Islet precursor cell (in vitro differentiated cells): Measurements from ENCODE around the gene CHD3.

Source experiments
- DNase-seq: peaks from one replicate; pipeline ENCODE4 v3.0.0-alpha.2; 2018

Gene CHD3

DNA sequence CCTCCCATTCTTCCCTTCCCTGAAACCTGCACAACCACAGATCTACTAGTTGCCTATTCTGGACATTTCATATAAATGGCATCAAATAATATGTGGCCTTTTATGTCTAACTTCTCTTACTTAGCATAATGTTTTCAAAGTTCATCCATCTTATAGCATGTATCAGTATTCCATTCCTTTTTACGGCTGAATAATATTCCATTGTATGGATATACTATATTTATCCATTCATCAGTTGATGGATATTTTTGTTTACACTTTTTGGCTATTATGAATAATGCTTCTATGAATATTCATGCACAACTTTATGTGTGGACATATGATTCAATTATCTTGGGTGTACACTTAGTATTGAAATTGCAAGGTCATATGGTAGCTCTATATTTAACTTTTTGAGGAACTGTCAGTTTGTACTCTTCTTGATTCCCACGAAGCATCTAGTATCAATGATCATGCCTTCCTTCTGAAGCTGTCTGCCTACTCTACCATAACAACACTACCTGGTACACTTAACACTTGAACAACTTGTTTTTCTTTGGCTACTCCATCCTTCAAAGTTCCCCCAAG is 12.7 kb upstream of the CHD3 start:
- no peak for DNase-seq

DNA sequence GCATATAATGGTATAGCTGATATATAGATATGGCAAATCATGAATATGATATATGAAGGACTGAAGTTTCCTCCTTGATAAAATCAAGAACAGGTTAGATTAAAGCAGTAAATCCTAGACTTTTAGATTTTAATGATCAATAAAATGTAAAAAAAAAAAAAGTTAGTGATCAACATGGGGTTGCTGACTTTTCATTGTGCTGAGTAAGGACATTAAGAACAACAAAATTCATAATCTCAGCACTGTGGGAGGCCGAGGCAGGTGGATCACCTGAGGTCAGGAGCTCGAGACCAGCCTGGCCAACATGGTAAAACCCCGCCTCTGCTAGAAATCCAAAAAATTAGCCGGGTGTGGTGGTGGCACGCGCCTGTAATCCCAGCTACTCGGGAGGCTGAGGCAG is 10.4 kb upstream of the CHD3 start:
- DNase-seq, result peak; percentile 20

DNA sequence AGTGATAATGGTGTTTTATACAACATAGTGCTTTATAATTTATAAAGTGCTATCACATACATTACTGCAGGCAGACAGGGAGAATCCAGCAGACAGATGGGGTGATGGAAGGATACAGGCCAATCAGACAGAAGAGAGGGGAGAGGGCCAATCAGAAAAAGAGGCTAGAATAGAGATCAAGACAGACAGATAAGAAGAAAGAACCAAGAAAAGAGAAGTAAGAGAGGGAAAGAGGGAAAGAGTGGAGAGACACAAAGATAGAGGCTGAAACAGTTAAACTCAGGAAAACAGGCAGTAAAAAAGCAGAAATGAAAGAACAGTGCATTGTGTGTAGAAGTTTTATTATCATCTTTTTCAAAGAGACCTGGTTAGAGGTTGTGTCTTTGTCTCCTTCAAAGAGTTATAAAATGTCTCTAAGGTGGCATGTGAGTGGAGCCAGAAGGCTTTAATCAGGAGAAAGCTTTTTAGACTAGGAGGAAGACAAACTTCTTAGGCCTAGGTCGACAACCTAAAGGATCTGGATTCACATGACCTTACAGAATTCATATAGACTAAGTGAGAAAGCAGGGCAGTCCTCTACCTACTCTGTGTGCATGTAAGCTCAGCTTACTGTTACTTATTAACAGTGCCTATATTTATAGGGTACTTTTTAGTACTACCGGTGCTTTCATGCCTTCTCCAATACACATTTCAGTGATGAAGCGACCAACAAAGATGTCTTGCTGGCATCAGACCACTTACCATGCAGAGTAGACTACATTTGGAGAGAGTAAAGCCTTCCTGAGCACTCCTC is 8.3 kb upstream of the CHD3 start:
- DNase-seq, result peak; percentile 26

DNA sequence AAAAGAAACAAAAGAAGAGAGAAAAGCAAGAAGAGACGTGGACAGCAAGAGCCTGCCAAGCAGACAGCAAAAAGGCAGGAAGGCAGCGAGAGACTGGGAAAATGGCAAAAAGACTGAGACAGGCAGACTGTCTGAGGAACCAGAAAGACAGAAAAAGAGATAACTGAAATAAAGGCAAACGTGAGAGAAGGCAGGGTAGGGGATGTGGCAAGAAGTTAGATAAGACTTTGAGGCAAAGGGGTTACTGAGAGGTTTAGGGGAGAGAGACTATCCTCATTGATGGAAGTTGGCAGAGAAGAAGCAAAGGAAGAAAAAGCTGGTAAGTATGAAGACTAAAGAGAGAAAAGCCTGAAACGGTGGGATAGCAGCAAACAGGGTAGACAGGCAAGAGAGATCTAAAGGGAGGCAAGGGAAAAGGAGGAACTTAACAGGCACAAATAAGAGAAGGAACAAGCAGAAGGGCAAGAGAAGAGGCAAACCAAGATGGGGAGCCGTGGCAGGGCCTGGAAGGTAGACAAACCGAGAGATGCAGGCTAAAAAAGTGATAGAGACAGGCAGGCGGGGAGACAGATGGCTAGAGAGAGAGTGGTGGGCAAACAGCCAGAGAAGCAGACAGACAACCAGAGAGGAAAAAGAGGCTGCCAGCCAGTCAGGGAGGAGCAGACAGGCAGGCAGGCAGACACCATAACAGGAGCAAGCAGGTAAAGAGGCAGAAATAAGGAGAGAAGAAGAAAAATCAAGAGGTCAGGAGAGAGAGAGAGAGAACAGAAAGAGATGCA is 7.1 kb upstream of the CHD3 start:
- DNase-seq, result peak; percentile 35

DNA sequence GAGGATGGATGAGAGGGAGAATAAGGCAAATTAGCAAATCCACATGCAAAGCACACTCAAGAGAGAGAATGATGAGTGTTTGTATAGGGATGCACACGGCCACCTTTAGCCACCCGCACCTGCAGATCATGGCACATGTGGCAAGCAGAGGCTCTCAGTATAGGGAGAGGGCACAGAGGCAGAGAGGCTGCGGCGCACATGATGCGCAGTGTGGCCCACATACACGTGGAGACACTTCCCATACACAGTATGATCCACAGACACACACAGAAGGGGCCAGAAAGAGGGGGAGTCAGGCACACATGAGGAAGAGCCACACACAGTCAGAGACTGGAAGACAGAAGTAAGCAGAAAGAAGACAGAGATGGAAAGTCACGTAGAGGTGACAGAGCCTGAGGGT is 6.5 kb upstream of the CHD3 start:
- peak; percentile 46 for DNase-seq

DNA sequence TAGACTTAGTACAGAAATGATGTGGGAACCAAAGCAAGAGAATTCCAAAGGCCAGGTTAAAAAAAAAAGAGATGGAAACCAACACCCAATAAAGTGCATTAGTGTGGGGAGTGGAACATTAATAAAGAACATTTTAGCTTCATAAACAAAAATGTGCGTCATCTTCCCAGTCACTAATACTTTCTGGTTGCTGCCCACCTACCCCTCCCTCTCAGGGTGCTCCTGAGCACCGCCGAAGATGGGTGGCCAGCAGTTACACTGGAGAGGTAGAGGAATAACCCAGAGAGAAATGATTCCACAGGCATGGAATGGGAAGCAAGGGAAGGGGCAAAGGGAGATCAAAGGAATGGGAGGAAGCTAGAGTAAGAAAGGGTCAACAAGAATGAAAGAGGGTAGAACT is 6.0 kb upstream of the CHD3 start:
- peak; percentile 41 for DNase-seq

DNA sequence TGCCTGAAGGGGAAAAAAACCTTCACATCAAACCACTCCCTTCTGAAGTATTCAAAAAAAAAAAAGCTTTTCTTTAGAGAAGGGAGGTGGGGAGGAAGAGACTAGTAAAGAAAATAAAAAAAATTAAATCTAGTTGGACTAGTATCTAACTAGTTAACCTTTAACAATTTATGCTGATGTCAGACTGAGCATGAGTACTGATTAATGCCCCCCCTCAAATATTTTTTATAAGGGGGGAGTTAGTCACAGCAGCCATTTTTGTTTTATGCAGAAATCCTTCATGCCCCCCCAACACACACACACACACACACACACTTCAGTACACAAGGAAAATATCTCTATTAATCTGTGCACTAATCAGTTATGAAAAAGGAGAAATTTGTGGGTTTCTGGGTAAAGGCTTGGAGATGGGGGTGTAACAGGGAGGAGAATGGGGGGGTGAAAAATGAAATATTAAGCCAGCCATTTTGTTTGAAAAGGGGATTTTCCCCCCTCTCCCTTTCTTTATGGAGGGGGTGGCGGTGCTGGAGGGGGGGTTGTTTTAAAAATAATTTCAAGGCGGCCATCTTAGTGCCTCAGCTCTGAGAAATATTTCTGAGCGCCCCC is 4.7 kb upstream of the CHD3 start:
- peak; percentile 15 for DNase-seq

DNA sequence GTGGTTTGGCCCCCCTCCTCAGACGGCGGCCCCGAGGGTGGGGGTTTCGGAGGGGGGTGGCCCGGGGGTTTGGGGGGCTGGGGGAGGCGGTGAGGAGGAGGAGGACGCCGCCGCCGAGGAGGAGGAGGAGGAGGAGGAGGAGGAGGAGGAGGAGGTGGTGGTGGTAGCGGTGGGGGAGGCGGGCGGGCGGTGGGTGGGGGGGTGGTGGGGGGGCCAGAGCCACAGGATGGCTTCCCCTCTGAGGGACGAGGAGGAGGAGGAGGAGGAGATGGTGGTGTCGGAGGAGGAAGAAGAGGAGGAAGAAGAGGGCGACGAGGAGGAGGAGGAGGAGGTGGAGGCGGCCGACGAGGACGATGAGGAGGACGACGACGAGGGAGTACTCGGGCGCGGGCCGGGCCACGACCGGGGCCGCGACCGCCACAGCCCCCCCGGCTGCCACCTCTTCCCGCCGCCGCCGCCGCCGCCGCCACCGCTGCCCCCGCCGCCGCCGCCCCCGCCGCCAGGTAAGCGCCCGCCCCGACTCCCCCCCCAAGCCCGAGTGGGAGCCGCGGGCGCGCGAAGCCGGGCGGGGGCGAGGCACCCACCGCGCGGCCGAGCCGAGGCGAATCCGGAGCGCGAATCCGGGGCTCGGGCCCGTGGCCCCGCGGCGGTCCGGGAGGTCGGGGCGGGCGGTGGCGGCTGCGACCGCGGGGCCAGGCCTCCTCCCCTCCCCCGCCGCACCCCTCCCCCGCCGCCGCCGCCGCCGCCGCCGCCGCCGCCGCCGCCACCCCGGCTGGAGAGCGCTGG is 3.8 kb upstream of the CHD3 start:
- DNase-seq, result peak; percentile 58

DNA sequence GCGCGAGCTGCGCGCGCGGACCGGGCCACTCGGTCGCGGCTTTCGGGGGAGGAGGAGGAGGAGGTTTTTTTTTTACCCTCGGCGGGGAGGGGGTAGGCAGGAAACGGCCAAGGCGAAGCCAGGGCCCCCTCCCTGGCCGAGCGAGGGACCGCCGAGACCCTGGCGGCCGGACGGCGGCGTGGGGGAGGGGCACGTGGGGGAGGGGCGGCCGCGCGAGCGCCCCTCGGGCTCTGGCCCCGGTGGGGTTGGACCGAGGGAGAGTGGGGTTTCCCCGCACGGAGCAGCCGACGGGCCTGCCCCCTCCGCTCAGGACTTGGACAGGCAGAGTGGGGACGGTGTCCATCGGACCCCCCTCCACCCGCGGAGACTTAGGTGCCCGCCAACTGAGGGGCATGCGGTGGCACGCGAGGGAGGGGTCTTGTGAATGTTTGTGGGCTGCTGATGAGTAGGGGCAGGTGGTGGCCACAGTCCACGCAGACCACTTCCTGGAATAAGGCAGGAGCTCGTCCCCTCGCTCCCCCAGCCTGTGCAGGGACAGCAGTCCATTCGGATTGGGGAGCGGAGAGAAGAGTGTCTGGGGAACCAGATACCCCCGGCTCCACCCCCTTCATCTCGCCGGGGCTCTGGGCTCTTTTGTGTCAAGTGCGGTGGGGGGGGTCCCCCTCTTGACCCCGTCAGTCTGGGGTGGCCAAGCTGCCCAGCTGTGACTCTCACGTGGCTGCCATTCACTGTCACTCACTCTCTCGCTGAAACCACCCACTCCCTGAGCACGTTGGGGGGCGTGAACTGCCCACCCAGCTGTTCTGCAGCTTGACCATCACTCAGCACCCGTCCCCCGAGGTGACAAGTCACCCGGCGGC is 3.0 kb upstream of the CHD3 start:
- DNase-seq, result peak; percentile 84

DNA sequence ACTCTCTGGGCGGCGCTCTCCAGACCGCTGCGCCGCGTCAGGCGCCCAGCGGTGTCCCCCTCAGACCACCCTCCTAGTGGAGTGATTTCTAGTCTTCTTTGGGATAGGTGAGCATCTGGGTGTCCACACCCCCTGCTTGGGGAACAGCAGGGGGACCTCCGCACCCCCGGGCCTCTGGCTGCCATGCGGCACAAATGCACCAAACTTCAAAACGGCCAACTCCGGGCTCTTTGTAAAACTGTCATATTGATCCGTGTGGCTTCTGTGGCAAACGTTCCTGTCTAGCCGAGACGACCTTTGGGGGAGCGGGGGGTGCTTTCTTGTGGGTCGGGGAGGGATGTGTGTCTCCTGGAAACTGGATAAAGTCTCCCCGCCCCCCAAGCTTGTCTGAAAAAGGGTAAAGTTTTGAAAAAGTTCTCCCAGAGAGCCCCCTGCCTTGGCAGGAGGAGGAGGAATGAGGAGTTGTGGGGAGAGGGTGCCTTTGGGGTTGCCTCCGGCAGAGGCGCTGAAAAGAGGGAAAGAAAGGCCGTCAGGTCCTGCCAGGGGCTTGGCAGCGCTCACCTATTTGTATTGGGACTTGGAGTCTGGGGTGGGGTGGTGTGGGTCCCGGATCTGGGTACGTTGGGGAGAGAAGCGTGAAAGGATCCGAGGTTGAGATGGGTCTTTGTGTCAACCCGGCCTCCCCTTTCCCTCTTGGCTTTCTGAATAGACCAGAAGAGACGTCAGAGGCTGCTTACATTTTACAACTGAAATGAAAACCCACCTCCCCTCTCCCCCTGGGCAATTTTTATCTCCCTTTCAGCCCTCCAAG is 2.2 kb upstream of the CHD3 start:
- DNase-seq, result peak; percentile 76

DNA sequence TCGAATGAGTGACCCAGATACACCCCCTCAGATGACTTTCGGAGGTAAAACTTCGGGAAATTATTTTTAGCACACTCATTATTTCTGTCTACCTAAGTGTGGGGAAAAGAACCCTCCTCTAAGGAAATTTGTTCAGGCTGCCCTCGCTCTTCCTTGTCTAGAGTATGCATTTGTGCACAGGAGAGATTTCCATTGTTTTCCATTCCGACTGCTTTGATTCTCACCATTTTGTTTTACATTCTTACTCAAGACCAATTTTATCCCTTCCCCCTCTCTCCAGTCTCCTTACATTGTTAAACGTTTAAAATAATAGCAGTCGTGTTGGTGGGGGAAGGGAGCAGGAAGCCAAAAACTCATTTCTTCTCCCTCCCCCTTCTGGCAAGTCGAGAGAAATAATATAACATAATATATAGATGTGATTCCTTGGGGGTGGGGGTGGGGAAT is 1.5 kb upstream of the CHD3 start:
- DNase-seq, result no peak

DNA sequence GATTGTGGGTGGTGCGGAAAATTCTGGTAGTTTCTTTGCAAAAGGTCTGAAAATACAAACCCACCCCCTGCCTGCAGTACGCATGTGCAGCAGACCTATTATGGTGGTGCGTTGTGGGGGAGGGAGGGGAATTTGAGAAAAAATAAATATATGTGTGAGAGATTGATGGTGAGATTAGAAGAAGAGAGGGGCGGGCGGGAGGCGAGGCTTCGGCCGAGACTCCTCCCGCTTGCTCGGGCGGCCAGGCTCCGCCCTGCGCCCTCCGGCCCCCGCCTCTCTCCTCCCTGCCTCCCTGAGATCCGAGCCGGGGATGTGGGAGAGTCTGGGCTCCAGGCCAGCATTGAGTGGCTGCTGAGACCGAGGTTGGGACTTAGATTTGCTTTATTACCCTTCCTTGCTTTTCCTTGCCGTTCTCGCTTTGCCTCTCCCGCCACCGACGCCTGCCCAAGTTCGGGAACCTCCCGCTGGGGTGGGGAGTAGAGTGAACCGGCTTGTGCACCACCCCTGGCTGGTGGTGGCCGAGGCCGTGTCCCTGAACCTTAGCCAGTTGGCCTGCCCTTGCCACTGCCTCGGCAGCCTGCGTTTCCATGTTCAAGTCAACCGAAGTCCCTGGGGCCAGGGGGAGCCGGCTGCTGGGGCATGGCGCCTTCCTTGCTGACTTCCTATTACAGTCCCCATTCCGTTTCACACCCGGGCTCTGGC is 956 bp upstream of the CHD3 start:
- DNase-seq, result peak; percentile 94

DNA sequence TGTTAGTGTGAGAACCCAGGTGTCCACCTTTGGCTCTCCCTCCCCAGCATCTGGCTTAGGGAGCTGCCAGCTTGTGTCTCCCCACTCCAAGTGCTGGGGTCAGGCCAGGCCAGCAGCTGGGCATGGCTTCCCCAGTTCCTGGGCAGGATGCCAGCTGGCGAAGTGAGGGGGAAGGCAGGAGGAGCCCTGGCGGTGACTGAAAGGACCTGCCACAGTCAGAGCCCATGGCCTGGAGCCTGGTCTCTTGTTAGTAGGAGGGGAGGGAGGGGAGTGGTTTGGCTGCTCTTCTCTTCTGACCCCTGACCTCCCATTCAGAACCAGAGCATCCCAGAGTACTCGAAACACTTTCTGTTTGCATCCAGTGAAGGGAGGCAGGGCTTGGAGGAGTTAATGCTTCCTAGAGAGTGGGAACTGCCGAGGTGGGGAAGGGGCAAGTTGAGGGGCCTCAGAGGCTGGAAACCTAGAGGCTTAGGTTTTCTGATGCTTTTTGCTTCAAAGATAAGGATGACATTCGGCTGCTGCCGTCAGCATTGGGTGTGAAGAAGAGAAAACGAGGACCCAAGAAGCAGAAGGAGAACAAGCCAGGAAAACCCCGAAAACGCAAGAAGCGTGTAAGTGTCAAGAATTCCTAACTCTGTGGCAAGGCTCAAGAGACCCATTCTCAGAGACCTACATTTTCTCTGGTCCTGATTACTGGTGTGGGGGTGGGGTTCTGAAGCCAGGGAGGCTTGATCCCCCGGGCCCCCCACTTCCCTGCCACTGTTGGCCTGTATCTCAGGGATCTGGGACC is 772 bp downstream of the CHD3 start:
- DNase-seq, result peak; percentile 89

DNA sequence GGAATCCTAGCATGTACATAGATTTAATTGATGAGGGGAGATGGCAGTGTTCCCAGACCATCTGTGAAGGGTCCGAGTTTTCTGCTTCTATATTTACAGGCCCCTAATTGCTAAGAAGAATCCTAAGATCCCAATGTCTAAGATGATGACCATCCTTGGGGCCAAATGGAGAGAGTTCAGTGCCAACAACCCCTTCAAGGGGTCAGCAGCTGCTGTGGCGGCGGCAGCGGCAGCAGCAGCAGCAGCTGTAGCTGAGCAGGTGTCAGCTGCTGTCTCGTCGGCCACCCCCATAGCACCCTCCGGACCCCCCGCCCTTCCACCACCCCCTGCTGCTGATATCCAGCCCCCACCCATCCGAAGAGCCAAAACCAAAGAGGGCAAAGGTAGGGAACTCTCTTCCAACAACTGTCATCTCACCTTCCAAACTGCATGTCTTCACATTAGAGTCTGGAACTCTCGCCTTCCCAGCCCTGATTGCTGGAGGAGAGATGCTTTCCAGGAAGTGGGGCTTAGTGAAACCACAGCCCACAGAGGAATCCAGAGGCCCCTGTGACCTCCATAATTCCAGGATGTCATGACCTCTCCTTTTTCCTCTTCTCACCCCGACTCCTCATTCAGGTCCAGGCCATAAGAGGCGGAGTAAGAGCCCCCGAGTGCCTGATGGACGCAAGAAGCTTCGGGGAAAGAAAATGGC is 4.7 kb downstream of the CHD3 start:
- DNase-seq, result peak; percentile 42

DNA sequence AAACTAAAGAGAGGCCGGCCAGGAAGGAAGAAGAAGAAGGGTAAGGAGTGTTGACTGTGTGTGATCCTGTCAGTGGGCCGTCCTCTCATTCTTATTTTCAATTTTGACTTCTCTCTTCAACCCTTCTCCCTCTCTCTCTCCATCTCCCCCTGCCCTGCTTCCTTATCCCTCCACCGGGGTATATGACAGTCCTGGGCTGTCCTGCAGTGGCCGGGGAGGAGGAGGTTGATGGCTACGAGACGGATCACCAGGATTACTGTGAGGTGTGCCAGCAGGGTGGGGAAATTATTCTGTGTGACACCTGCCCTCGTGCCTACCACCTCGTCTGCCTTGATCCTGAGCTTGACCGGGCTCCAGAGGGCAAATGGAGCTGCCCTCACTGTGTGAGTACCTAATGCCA is 5.6 kb downstream of the CHD3 start:
- peak; percentile 42 for DNase-seq

DNA sequence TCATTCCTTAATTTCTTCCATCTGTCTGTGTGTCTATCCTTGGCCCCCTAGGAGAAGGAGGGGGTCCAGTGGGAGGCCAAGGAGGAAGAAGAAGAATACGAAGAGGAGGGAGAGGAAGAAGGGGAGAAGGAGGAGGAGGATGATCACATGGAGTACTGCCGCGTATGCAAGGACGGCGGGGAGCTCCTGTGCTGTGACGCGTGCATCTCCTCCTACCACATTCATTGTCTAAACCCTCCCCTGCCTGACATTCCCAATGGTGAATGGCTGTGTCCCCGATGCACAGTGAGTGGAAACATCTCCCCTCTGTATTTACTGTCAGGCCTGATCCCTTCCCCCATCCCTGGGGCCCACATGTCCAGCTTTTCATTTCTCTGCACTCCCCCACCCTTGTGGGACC is 6.3 kb downstream of the CHD3 start:
- DNase-seq, result peak; percentile 38

DNA sequence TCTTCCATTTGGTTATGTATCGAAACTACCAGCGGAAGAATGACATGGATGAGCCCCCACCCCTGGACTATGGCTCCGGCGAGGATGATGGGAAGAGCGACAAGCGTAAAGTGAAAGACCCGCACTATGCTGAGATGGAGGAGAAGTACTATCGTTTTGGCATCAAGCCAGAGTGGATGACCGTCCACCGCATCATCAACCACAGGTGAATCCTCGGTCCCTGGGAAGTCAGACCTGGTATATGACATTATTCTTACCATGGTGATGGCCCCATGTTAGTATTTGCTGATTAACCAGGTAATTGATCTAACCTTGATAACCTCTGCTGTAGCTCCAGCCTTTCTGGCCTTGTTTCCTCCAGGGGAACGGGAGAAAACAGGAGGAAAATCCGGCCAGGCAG is 8.5 kb downstream of the CHD3 start:
- peak; percentile 30 for DNase-seq

DNA sequence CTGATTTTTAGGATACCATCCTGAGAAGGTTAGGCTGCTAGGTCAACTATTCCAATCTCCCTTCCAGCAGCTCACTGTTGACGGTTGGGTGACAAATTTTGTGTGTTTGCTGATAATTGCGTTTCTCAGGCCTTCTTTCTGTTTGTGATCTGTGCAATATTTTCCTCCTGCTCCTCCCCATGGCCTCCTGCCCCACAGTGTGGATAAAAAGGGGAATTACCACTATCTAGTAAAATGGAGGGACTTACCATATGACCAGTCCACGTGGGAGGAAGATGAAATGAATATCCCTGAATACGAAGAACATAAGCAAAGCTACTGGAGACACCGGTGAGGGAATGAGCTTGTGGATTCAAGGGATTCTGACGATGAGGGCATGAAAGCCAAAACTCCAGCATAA is 9.2 kb downstream of the CHD3 start:
- DNase-seq, result peak; percentile 48
